AG04449 (cell line): Measurements from ENCODE around the gene SCN3B.

ENCODE experiments used
- CTCF ChIA-PET: fragments of 350-600 bp; formaldehyde crosslinking; extraction: SDS; loops from one replicate; lab custom pipeline; 2021; ENCODE audit warnings: antibody characterized with exemption; lab: Yijun Ruan, JAX
- POLR2A ChIA-PET: fragments of 400-600, 350-600 bp; formaldehyde crosslinking; extraction: SDS; loops from one replicate; lab custom pipeline; 2020; ENCODE audit warnings: antibody characterized with exemption, inconsistent platforms; lab: Yijun Ruan, JAX
- DNase-seq: peaks from one replicate; pipeline ENCODE4 v3.0.0-alpha.2; 2010; ENCODE audit warnings: low read depth, low spot score
- H3K4me3 ChIP-seq: 2 replicates; pipeline ENCODE4 v1.5.1; 2011; ENCODE audit warnings: low read depth, mild to moderate bottlenecking, control low read depth, low read length
- TF ChIP-seq, protein P1 (sequence below): IDR thresholded peaks from one replicate; pipeline ENCODE4 v1.5.1; 2011; ENCODE audit warnings: mild to moderate bottlenecking, moderate library complexity, low read length, control low read depth, inconsistent platforms; ENCODE audit not compliant: insufficient read depth; ENCODE audit errors: missing control alignments

The SCN3B gene

DNA sequence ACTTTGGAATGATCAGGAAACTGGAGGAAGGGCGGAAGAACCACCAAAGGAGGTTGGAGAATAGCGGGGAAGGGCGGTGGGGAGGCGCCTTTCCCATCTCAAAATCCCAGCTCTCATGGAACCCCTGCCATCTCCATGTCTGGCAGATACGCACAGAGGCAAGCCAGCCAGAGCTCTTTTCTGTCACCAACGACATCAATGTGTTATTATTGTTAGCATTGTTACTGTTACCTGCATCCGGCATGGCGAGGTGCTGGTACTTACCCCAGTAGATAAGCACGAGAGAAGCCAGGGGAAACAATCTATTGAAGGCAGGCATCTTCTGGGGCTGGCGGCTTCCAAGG, 969 bp downstream of the SCN3B start:
- H3K4me3 ChIP-seq: no peak overlapping the region
- POLR2A ChIA-PET: no interaction called here
- CTCF ChIA-PET: interaction anchor here (1.9 to 5.2 kb wide), 4 partner anchors 9 to 58 kb away, joined by 7 to 27 read pairs (median 10); no protein-coding TSS in a partner anchor
- TF ChIP-seq, protein P1, sequence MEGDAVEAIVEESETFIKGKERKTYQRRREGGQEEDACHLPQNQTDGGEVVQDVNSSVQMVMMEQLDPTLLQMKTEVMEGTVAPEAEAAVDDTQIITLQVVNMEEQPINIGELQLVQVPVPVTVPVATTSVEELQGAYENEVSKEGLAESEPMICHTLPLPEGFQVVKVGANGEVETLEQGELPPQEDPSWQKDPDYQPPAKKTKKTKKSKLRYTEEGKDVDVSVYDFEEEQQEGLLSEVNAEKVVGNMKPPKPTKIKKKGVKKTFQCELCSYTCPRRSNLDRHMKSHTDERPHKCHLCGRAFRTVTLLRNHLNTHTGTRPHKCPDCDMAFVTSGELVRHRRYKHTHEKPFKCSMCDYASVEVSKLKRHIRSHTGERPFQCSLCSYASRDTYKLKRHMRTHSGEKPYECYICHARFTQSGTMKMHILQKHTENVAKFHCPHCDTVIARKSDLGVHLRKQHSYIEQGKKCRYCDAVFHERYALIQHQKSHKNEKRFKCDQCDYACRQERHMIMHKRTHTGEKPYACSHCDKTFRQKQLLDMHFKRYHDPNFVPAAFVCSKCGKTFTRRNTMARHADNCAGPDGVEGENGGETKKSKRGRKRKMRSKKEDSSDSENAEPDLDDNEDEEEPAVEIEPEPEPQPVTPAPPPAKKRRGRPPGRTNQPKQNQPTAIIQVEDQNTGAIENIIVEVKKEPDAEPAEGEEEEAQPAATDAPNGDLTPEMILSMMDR: no peak
- no peak for DNase-seq

DNA sequence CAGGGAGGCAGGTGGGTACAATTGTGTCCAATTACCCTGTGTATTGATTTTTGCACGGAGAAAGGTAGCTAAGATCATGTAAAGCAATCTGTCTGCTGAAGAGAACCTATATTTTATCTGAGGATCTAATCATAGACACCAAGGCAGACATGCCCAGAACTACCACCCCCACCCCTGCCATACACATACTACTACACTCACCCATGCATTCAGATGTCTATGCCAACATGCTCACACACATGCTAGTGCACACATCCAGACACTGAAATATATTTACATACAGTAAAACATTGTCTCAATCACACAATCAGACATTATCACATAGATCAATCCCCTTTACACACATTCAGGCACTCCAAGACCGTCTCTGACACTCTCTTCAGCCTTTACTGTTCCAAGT, 1.8 kb downstream of the SCN3B start:
- DNase-seq: no peak
- POLR2A ChIA-PET: interaction anchor here (0.6 kb wide), 1 partner anchor 1682 kb away, joined by 3 read pairs; no protein-coding TSS in a partner anchor
- TF ChIP-seq, protein P1: no peak
- H3K4me3 ChIP-seq: no peak overlapping the region
- CTCF ChIA-PET: interaction anchor here (0.9 to 3.3 kb wide), 5 partner anchors 8 to 58 kb away, joined by 3 to 13 read pairs (median 7); no protein-coding TSS in a partner anchor

DNA sequence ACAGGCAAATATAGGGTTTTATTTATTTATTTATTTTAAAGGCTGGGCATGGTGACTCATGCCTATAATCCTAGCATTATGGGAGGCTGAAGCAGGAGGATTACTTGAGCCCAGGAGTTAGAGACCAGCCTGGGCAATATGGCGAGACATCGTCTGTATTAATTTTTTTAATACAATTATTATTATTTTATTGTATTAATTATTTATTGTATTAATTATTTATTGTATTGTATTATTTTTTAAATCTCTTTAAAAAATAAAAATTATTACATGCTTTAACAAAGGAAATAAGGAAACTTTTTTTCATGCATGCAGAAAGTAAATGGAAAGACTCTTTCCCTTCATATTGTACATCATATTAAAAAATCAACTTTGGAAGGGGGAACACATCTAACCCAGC, 3.5 kb downstream of the SCN3B start:
- DNase-seq: no peak
- CTCF ChIA-PET: interaction anchor here (1.8 to 1.9 kb wide), 2 partner anchors 11 to 60 kb away, joined by 8 to 10 read pairs; no protein-coding TSS in a partner anchor
- POLR2A ChIA-PET: no interaction called here
- H3K4me3 ChIP-seq: no peak overlapping the region
- TF ChIP-seq, protein P1: no peak

DNA sequence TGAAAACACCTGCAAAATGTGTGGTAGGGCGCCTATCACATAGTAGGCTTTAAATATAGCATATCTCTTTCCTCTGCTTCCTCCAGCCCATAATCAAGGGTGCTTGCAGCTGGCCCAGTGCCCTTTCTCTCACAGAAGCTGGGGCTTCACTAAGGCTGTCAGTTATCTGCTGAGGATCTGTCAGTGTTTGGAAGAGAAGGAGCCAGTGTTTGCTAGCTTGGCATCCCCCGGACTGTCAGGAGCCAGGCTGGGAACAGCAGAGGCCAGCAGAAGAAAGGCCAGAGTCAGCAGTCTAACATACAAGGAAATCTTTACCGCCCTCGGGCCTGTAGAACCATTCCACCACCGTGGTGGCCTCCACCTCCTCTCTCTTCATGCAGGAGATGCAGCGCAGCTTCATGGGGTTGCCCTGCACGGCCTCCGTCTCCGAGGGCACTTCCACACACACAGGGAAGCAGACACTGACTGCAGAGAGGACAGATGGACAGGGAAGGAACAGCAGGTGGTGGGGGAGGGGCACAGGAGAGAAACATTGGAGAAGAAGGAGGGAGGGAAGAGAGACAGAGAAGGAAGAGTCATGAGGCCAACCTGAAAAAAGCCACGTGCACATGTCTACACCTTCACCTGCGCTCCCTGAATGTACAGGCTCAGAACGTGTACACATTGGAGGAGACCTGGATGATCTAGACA, 9.0 kb downstream of the SCN3B start:
- H3K4me3 ChIP-seq: no peak overlapping the region
- TF ChIP-seq, protein P1: no peak
- POLR2A ChIA-PET: no interaction called here
- DNase-seq: no peak
- CTCF ChIA-PET: interaction anchor here (3.1 to 12.9 kb wide), 2 partner anchors 9 to 64 kb away, joined by 13 to 305 read pairs; partner anchors contain the start of gene SCN3B

DNA sequence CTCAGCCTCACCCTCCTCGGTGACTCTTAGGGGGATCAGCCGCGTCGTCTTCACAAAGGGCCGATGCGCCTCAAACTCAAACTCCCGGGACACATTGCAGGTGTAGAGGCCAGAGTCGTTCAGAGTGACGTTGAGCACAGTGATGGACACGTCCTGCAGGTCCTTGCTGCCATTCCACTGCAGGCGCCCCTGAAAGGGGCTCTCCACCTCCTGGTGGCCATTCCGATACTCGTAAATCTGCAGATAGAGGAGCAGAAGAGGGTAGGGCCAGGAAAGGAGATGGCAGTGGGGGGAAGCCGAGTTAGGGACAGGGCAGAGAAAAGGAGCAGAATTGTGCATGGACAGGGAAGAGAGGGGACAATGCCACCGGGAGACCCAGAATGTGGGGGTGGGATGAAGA, 12.0 kb downstream of the SCN3B start:
- no peak for DNase-seq
- no peak overlapping the region for H3K4me3 ChIP-seq
- ChIA-PET POLR2A (no interaction called here), CTCF (interaction anchor here (1.5 to 12.9 kb wide), 4 partner anchors 10 to 67 kb away, joined by 3 to 305 read pairs (median 8); no protein-coding TSS in a partner anchor)
- TF ChIP-seq, protein P1: no peak

DNA sequence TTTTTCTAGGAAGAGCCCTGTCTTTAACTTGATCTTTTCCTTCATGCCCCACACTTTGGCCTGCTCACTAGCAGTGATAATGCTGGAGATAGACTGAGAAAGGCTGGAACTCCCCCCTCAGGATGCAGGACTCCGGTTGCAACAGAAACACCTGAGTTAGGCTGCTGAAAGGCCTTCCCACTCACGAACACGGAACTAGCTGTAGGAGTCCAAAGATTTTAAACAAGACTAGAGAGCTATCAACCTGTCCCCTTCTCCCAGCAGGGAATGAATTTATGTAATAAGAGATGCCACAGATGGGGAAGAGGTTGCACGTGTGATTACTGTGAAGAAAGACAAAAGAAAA, 13.0 kb downstream of the SCN3B start:
- CTCF ChIA-PET: interaction anchor here (1.1 to 12.9 kb wide), 7 partner anchors 9 to 68 kb away, joined by 3 to 305 read pairs (median 7); no protein-coding TSS in a partner anchor
- DNase-seq: no peak
- POLR2A ChIA-PET: no interaction called here
- TF ChIP-seq, protein P1: no peak
- H3K4me3 ChIP-seq: no peak overlapping the region
